Erythroblast (primary cell): ENCODE data around the gene ST8SIA6.

Experiments
- DNase-seq, 2 experiments: peaks; one replicate each; lab custom pipeline; 2025; lab: John Stamatoyannopoulos, UW
- GATA1 ChIP-seq: IDR thresholded peaks from 2 replicates; pipeline ENCODE4 v1.6.1; 2011; ENCODE audit warnings: low read depth, mild to moderate bottlenecking, control low read depth, low read length, moderate library complexity
- POLR2A ChIP-seq: IDR thresholded peaks from 2 replicates; pipeline ENCODE4 v1.6.1; 2011; ENCODE audit warnings: mild to moderate bottlenecking, low read length

ST8SIA6 gene

GRCh38 chr10:17290226-17290625, 164.2 kb downstream of the ST8SIA6 start:
- peak; percentile 40 to 41 for DNase-seq

GRCh38 chr10:17289763-17290162, 164.6 kb downstream of the ST8SIA6 start:
- DNase-seq = no peak
- TF ChIP-seq GATA1 (no peak), POLR2A (no peak)

More at GRCh38 chr10:17290226-17290625, 164.2 kb downstream of the ST8SIA6 start:
- TF ChIP-seq POLR2A (no peak), GATA1 (no peak)

GRCh38 chr10:17286562-17287550, 167.5 kb downstream of the ST8SIA6 start:
- TF ChIP-seq GATA1 = no peak
- TF ChIP-seq POLR2A = no peak

GRCh38 chr10:17282311-17282710, 172.1 kb downstream of the ST8SIA6 start:
- TF ChIP-seq GATA1 = no peak
- no peak for TF ChIP-seq POLR2A

More at GRCh38 chr10:17286562-17287550, 167.5 kb downstream of the ST8SIA6 start:
- DNase-seq = no peak

GRCh38 chr10:17278607-17279240, 175.7 kb downstream of the ST8SIA6 start:
- TF ChIP-seq POLR2A = no peak
- TF ChIP-seq GATA1 = no peak
- no peak for DNase-seq

More at GRCh38 chr10:17282311-17282710, 172.1 kb downstream of the ST8SIA6 start:
- no peak for DNase-seq

- DNase-seq = no peak
- TF ChIP-seq POLR2A (no peak), GATA1 (no peak)
These were observed 177.5 kb downstream of the ST8SIA6 start for GRCh38 chr10:17276756-17277424.

GRCh38 chr10:17273403-17273802, 181.0 kb downstream of the ST8SIA6 start:
- no peak for DNase-seq
- TF ChIP-seq POLR2A = no peak
- no peak for TF ChIP-seq GATA1

- TF ChIP-seq GATA1 (no peak), POLR2A (no peak)
- no peak for DNase-seq
These were observed 181.7 kb downstream of the ST8SIA6 start for GRCh38 chr10:17272648-17273047.
